Neutrophil (primary cell): ENCODE results near the gene ACSM3.
"Not testable (repeated sequence)": the region's sequence is repeated elsewhere in the genome, so short reads cannot be mapped to it uniquely, and the experiment has no call there.

Experiments used
- H3K27ac ChIP-seq: fragments of 200-600 bp; sonication (generic); 2 replicates; pipeline ENCODE4 v1.5.1; 2016; ENCODE audit warnings: mild to moderate bottlenecking, moderate library complexity
- H3K27me3 ChIP-seq: fragments of 200-600 bp; sonication (generic); 2 replicates; pipeline ENCODE4 v1.6.0; 2016; ENCODE audit warnings: mild to moderate bottlenecking
- H3K36me3 ChIP-seq: fragments of 200-600 bp; sonication (generic); 2 replicates; pipeline ENCODE4 v1.5.1; 2017
- H3K4me1 ChIP-seq, 2 experiments: fragments of 200-600 bp in 1 of 2; sonication (generic) in 1 of 2; 1 replicate in 1 of 2; 2 replicates in 1 of 2; pipeline versions ENCODE4 v1.5.1 to v1.6.1; 2013 to 2016; ENCODE audit warnings: low read depth in 1 of 2, low read length in 1 of 2, mild to moderate bottlenecking in 1 of 2, moderate library complexity in 1 of 2; ENCODE audit not compliant: control insufficient read depth in 1 of 2, insufficient read depth in 1 of 2
- H3K4me3 ChIP-seq, 2 experiments: fragments of 200-600 bp in 1 of 2; sonication (generic) in 1 of 2; 1 replicate in 1 of 2; 2 replicates in 1 of 2; pipeline ENCODE4 v1.5.1; 2013 to 2016; ENCODE audit warnings: low read depth in 1 of 2, low read length in 1 of 2, mild to moderate bottlenecking in 1 of 2, moderate library complexity in 1 of 2
- H3K9me3 ChIP-seq: fragments of 200-600 bp; sonication (generic); 2 replicates; pipeline ENCODE4 v1.5.1; 2016
- TF ChIP-seq, protein P1 (sequence below): fragments of 200-600 bp; sonication (generic); IDR thresholded peaks from 2 replicates; pipeline ENCODE4 v1.5.1; 2016; ENCODE audit warnings: antibody characterized with exemption

The ACSM3 gene, protein sequence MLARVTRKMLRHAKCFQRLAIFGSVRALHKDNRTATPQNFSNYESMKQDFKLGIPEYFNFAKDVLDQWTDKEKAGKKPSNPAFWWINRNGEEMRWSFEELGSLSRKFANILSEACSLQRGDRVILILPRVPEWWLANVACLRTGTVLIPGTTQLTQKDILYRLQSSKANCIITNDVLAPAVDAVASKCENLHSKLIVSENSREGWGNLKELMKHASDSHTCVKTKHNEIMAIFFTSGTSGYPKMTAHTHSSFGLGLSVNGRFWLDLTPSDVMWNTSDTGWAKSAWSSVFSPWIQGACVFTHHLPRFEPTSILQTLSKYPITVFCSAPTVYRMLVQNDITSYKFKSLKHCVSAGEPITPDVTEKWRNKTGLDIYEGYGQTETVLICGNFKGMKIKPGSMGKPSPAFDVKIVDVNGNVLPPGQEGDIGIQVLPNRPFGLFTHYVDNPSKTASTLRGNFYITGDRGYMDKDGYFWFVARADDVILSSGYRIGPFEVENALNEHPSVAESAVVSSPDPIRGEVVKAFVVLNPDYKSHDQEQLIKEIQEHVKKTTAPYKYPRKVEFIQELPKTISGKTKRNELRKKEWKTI

DNA sequence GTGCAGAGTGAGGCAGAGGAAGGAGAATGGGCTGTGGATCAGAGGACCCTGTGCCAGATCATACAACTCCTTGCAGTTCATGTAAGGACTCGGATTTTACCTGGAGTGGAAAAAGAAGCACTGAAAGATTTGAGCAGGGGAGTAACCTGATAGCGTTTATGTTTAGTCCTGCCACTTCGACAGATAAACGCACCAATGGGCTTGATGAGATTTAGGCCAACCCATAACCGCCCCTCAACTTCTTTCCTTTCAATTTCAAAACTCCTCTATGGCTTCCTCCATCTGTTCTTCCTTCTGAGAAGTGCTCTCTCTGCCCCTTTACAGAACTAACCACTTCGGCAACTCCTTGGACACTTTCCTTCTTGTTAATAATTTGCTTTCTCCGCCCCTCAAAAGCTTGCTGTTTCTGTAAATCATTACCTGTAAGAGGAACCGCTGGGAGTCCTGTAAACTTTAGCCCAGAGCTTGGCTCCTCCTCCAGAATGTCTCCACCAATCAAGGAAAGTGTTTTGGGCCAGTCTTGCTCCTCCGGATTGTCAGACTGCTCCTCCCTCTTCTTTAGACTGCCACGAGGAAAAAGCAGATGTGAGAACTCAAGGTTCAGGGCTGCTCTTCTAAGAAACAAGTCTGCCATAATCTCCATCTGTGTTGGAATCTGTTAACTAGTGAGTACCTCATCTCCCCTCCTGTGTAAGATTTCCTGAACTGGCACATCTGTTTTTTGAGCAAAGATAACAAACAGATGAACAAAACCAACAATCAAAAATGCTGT, at the start of gene ACSM3:
Gene ACSM3 (plus strand): TSS at position 554 of the 772 bp plus-strand sequence. CDS start 6,021 bp downstream, outside the sequence.
- Histone ChIP-seq H3K9me3 (no peaks in the 10 kb centered on the region), H3K4me3 (peak within 1 kb of the TSS; percentile 42 to 51), H3K4me1 (peaks cover 7 to 10% of the 10 kb centered on the region in 2 experiments), H3K27me3 (no peaks in the 10 kb centered on the region), H3K27ac (peak within 1 kb of the TSS; percentile 81), H3K36me3 (no peaks in the 10 kb centered on the region)
- TF ChIP-seq, protein P1, sequence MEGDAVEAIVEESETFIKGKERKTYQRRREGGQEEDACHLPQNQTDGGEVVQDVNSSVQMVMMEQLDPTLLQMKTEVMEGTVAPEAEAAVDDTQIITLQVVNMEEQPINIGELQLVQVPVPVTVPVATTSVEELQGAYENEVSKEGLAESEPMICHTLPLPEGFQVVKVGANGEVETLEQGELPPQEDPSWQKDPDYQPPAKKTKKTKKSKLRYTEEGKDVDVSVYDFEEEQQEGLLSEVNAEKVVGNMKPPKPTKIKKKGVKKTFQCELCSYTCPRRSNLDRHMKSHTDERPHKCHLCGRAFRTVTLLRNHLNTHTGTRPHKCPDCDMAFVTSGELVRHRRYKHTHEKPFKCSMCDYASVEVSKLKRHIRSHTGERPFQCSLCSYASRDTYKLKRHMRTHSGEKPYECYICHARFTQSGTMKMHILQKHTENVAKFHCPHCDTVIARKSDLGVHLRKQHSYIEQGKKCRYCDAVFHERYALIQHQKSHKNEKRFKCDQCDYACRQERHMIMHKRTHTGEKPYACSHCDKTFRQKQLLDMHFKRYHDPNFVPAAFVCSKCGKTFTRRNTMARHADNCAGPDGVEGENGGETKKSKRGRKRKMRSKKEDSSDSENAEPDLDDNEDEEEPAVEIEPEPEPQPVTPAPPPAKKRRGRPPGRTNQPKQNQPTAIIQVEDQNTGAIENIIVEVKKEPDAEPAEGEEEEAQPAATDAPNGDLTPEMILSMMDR = no peak

DNA sequence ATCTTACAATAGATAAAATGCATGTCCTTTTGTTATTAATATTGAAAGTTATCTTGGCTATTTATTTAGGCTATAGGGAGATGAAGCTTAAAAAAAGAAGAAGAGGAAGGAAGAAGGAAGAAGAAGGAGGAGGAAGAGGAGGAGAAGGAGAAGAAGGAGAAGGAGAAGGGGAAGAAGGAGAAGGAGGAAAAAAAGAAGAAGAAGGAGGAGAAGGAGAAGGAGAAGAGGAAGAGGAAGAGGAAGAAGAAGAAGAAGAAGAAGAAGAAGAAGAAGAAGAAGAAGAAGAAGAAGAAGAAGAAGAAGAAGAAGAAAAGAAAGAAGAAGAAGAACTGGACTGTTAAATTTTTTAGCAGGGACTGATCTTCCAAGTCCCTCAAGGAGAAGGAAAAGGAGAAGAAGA, 46.1 kb upstream of the ACSM3 start:
- not testable (repeated sequence) for H3K4me3 ChIP-seq, H3K27me3 ChIP-seq, H3K36me3 ChIP-seq, H3K9me3 ChIP-seq, H3K4me1 ChIP-seq
- peak overlapping the region; percentile 35 for H3K27ac ChIP-seq

DNA sequence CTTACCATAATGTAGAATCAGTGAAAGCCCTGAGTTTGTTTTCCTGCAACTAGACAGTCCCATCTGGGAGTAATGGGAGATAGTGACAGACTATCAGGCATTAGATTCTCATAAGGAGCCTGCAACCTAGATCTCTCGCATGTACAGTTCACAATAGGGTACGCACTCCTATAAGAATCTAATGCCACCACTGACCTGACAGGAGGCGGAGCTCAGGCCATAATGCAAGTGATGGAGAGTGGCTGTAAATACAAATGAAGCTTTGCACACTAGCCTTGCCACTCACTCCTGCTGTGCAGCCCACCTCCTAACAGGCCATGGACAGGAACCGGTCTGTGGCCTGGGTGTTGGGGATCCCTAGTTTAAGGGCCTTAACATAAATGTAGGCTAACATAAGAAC, 43.6 kb upstream of the ACSM3 start:
- Histone ChIP-seq H3K4me1 (peaks cover 0 to 4% of the 10 kb centered on the region in 2 experiments), H3K27me3 (no peaks in the 10 kb centered on the region), H3K27ac (no peak overlapping the region), H3K9me3 (no peaks in the 10 kb centered on the region), H3K4me3 (no peak overlapping the region), H3K36me3 (no peaks in the 10 kb centered on the region)
- TF ChIP-seq, protein P1 = no peak

DNA sequence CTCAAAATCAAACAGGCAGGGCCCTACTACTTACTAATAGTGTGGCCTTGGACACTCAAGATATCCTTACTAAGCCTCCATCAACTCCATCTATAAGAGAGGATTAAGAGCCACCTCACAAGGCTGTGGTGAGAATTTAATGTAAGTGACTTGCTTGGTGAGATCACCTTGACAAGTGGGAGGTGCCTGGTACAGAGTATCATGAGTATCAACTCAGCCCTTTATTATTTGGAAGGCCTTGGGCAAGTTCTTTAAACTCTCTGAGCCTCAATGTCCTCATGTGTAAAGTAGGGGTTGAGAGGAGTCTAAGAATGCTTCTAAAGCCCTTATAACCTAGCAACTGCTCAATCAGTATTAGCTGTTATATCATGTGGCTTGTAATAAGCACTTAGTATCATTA, 37.2 kb upstream of the ACSM3 start:
- Histone ChIP-seq H3K4me3 (no peak overlapping the region), H3K27ac (no peak overlapping the region), H3K4me1 (no peaks in the 10 kb centered on the region), H3K9me3 (no peaks in the 10 kb centered on the region), H3K36me3 (peaks cover 7% of the 10 kb centered on the region), H3K27me3 (no peaks in the 10 kb centered on the region)
- TF ChIP-seq, protein P1 = no peak

DNA sequence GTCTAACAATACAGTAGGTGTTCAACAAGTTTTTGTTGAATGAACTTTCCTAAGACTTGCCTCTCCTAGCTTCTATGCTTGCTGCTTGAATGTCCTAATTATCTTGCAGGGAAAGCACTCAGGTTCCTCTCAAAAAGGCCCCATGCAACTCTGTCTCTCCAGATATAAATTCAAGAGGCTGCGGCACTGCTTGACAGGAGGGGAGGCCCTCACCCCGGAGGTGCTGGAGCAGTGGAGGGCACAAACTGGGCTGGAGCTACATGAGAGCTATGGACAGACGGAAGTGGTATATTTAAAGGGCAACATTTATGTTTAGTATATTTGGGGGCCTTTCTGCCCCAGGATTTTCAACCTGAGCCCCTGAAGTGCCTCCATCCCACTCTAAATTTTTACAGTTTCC, 36.6 kb upstream of the ACSM3 start:
- TF ChIP-seq, protein P1 = no peak
- H3K27me3 ChIP-seq = no peaks in the 10 kb centered on the region
- no peaks in the 10 kb centered on the region for H3K4me1 ChIP-seq
- H3K9me3 ChIP-seq = no peaks in the 10 kb centered on the region
- peaks cover 7% of the 10 kb centered on the region for H3K36me3 ChIP-seq
- H3K4me3 ChIP-seq = no peak overlapping the region
- H3K27ac ChIP-seq = no peak overlapping the region
